Caco-2 (cell line): ENCODE data around the gene ABT1. TPM values are rescaled to one million over a fixed set of nuclear protein-coding genes. Genes with fewer than 3 reads are reported as not detected.

ENCODE experiments used
- BruUV-seq: library from RNA; stranded (reverse); fragments of 400-500 nt; replicated peaks from 2 replicates; lab custom pipeline; 2021; lab: Mats Ljungman, UMichigan
- CTCF ChIA-PET: fragments of 300-600 bp; sonication (Branson Sonifier 250); formaldehyde crosslinking; loops from one replicate; lab custom pipeline; 2022; ENCODE audit warnings: antibody characterized with exemption; lab: Charles Lee
- POLR2A ChIA-PET: fragments of 300-600 bp; sonication (Branson Sonifier 250); formaldehyde crosslinking; loops from one replicate; lab custom pipeline; 2022; ENCODE audit warnings: antibody characterized with exemption; lab: Charles Lee
- DNase-seq, 2 experiments: peaks; one replicate each; pipeline versions ENCODE4 v3.0.0 to v3.0.0-alpha.2; 2020 to 2022
- H3K27me3 ChIP-seq: replicated peaks from 2 replicates; pipeline ENCODE4 v1.6.0; 2011; ENCODE audit warnings: low read length; ENCODE audit not compliant: control insufficient read depth, insufficient read depth
- H3K36me3 ChIP-seq: 2 replicates; pipeline ENCODE4 v1.5.1; 2011; ENCODE audit warnings: low read length; ENCODE audit not compliant: control insufficient read depth, insufficient read depth
- H3K4me1 ChIP-seq: fragments of 250-450 bp; sonication (Bioruptor Pico); 2 replicates; pipeline ENCODE4 v1.5.1; 2020; ENCODE audit warnings: mild to moderate bottlenecking
- H3K4me3 ChIP-seq: 2 replicates; pipeline ENCODE4 v1.5.1; 2011; ENCODE audit warnings: low read depth, mild to moderate bottlenecking, control low read depth, low read length
- H3K9me3 ChIP-seq: fragments of 250-450 bp; sonication (Bioruptor Pico); 2 replicates; pipeline ENCODE4 v1.5.1; 2020; ENCODE audit warnings: mild to moderate bottlenecking, moderate library complexity
- H3K27ac Mint-ChIP-seq: one replicate; pipeline ENCODE4 v1.8.0; 2022; ENCODE audit warnings: mixed read lengths; ENCODE audit not compliant: unreplicated experiment
- H3K27me3 Mint-ChIP-seq: one replicate; pipeline ENCODE4 v1.8.0; 2022; ENCODE audit warnings: mixed read lengths; ENCODE audit not compliant: insufficient read depth, unreplicated experiment
- H3K36me3 Mint-ChIP-seq: one replicate; pipeline ENCODE4 v1.8.0; 2022; ENCODE audit warnings: mild to moderate bottlenecking, mixed read lengths; ENCODE audit not compliant: insufficient read depth, unreplicated experiment
- H3K4me1 Mint-ChIP-seq: one replicate; pipeline ENCODE4 v1.8.0; 2022; ENCODE audit warnings: low read depth, mixed read lengths; ENCODE audit not compliant: unreplicated experiment
- H3K4me3 Mint-ChIP-seq: one replicate; pipeline ENCODE4 v1.8.0; 2022; ENCODE audit warnings: mild to moderate bottlenecking, moderate library complexity, mixed read lengths; ENCODE audit not compliant: unreplicated experiment
- H3K9me3 Mint-ChIP-seq: one replicate; pipeline ENCODE4 v1.8.0; 2022; ENCODE audit warnings: mixed read lengths; ENCODE audit not compliant: unreplicated experiment
- CTCF ChIP-seq, 2 experiments: fragments of 200-600 bp in 1 of 2; IDR thresholded peaks; 1 replicate in 1 of 2; 2 replicates in 1 of 2; pipeline versions ENCODE4 v1.5.1 to v1.8.0; 2011 to 2022; ENCODE audit warnings: antibody characterized with exemption in 1 of 2, control low read depth in 1 of 2, inconsistent platforms in 1 of 2, low read depth in 1 of 2, low read length in 1 of 2, mild to moderate bottlenecking in 1 of 2, moderate library complexity in 1 of 2; ENCODE audit not compliant: insufficient read depth in 1 of 2, severe bottlenecking in 1 of 2, unreplicated experiment in 1 of 2
- intact Hi-C: fragments of 100-400 bp; cut with micrococcal nuclease; formaldehyde crosslinking; loops from one replicate; pipeline ENCODE4 v1.10.0; 2022; ENCODE audit not compliant: unreplicated experiment
- total RNA-seq: library from RNA; stranded (reverse); gene quantifications from 2 replicates; pipeline ENCODE4 v1.2.3, GENCODE V29; 2022

ABT1 gene
- total RNA-seq, 1 experiment from 2014 or later: 15.1 TPM

GRCh38 chr6:26646074-26646473 lies 49.3 kb downstream of the ABT1 start:
- Mint-ChIP-seq H3K9me3 (peaks cover 31% of the 10 kb centered on the region), H3K27ac (no peak overlapping the region), H3K27me3 (no peaks in the 10 kb centered on the region), H3K36me3 (peaks cover 48% of the 10 kb centered on the region), H3K4me1 (peaks cover 15% of the 10 kb centered on the region), H3K4me3 (no peak overlapping the region)
- CTCF ChIA-PET: no interaction called here
- peaks cover 23% of the 10 kb centered on the region for H3K9me3 ChIP-seq
- no peak for DNase-seq
- peaks cover 6% of the 10 kb centered on the region; the same call in 1 of the 2 replicates for H3K36me3 ChIP-seq
- no TSS peak for BruUV-seq
- H3K27me3 ChIP-seq: no peaks in the 10 kb centered on the region
- intact Hi-C loops: no loop called here
- POLR2A ChIA-PET: no interaction called here
- no peak for TF ChIP-seq CTCF (IDR thresholded peaks at IDR 0.05; ENCODE audit: insufficient read depth in 1 of 2, low read depth in 1 of 2, low read length in 1 of 2, severe bottlenecking in 1 of 2, unreplicated experiment in 1 of 2)
- H3K4me1 ChIP-seq: peaks cover 17% of the 10 kb centered on the region
- no peak overlapping the region for H3K4me3 ChIP-seq

Other genes starting within 250 kb of the ABT1 start
- gene BTN3A2, start 231.8 kb upstream of the ABT1 start, total RNA-seq: 2.4 and 2.5 TPM in 2 replicates
- 7.1 and 9.8 TPM in 2 replicates for gene BTN2A2, start 213.8 kb upstream of the ABT1 start, total RNA-seq
- gene BTN3A1, start 194.7 kb upstream of the ABT1 start, total RNA-seq: 2.0 and 2.6 TPM in 2 replicates
- 0.32 and 0.98 TPM in 2 replicates for gene BTN3A3, start 156.4 kb upstream of the ABT1 start, total RNA-seq
- gene BTN2A1, start 139.0 kb upstream of the ABT1 start, total RNA-seq: 13.9 and 15.0 TPM in 2 replicates
- 7.3 and 8.3 TPM in 2 replicates for gene BTN1A1, start 96.7 kb upstream of the ABT1 start, total RNA-seq
- gene HMGN4, start 58.6 kb upstream of the ABT1 start, total RNA-seq: 29.6 and 30.8 TPM in 2 replicates
- gene ZNF322, start 62.8 kb downstream of the ABT1 start, total RNA-seq: 22.5 and 26.1 TPM in 2 replicates